ENCODE data around the gene ZNF397.

ZNF397 gene

DNA sequence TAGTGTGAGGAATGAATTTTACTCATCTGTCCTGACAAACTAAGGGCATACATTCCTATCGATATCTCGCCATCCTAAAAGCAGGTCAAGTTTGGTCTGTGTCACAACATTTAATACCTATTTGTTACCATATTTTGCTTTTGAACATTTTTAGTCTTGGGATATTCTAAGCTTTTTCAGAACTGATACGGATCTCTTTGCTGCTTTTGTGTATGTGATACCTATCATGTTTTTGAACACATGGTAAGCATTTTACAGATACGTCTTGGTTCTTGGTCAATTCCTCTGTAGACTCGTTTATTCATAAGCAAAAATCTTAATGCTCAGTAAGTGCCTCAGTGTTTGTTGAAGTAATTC is 592 bp downstream of the ZNF397 start:
- H3K9me3 ChIP-seq (ENCODE audit: low read length) = peaks cover 42% of the 10 kb centered on the region
- peak overlapping the region; percentile 91 for H3K9ac ChIP-seq (ENCODE audit: low read length)
- TF ChIP-seq EZH2 (IDR thresholded peaks at IDR 0.05; ENCODE audit: borderline replicate concordance, low read length) = no peak
- TF ChIP-seq, protein P1, sequence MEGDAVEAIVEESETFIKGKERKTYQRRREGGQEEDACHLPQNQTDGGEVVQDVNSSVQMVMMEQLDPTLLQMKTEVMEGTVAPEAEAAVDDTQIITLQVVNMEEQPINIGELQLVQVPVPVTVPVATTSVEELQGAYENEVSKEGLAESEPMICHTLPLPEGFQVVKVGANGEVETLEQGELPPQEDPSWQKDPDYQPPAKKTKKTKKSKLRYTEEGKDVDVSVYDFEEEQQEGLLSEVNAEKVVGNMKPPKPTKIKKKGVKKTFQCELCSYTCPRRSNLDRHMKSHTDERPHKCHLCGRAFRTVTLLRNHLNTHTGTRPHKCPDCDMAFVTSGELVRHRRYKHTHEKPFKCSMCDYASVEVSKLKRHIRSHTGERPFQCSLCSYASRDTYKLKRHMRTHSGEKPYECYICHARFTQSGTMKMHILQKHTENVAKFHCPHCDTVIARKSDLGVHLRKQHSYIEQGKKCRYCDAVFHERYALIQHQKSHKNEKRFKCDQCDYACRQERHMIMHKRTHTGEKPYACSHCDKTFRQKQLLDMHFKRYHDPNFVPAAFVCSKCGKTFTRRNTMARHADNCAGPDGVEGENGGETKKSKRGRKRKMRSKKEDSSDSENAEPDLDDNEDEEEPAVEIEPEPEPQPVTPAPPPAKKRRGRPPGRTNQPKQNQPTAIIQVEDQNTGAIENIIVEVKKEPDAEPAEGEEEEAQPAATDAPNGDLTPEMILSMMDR (IDR thresholded peaks at IDR 0.05; ENCODE audit: low read length) = no peak
- H3K27ac ChIP-seq (ENCODE audit: low read depth, low read length, poor library complexity, severe bottlenecking) = peak overlapping the region; percentile 59
- no peaks in the 10 kb centered on the region for H4K20me1 ChIP-seq (ENCODE audit: insufficient read depth, low read length)
- H3K4me1 ChIP-seq (ENCODE audit: insufficient read depth, low read length, severe bottlenecking) = peaks cover 12% of the 10 kb centered on the region
- peak overlapping the region; percentile 85 for H3K4me3 ChIP-seq (ENCODE audit: low read depth, low read length, poor library complexity, severe bottlenecking)
- H3F3A ChIP-seq (ENCODE audit: insufficient read depth, low read length) = no peaks in the 10 kb centered on the region
- H3K9me2 ChIP-seq (ENCODE audit: low read depth, low read length) = no peaks in the 10 kb centered on the region
- no peak overlapping the region for H2AFZ ChIP-seq (ENCODE audit: low read length)
- no peaks in the 10 kb centered on the region for H3K27me3 ChIP-seq (ENCODE audit: insufficient read depth, low read length)
- peaks cover 45% of the 10 kb centered on the region for H3K36me3 ChIP-seq (ENCODE audit: insufficient read depth, low read length)
- H3K79me2 ChIP-seq (ENCODE audit: insufficient read depth, low read length) = peaks cover 6% of the 10 kb centered on the region; the same call in 1 of the 2 replicates
- peak overlapping the region; percentile 86 for H3K4me2 ChIP-seq (ENCODE audit: low read length)

DNA sequence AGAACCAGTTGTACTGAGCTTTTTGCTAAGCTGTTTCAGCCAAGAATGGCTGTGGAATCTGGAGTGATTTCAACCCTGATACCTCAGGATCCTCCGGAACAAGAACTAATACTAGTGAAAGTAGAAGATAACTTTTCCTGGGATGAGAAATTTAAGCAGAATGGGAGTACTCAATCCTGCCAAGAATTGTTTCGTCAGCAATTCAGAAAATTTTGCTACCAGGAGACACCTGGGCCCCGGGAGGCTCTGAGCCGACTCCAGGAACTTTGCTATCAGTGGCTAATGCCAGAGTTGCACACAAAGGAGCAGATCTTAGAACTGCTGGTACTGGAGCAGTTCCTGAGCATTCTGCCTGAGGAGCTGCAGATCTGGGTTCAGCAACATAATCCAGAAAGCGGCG is 1.6 kb downstream of the ZNF397 start:
- Histone ChIP-seq H3K27me3 (ENCODE audit: insufficient read depth, low read length) (no peaks in the 10 kb centered on the region), H3K36me3 (ENCODE audit: insufficient read depth, low read length) (peaks cover 55% of the 10 kb centered on the region), H3K79me2 (ENCODE audit: insufficient read depth, low read length) (peaks cover 6% of the 10 kb centered on the region; the same call in 1 of the 2 replicates), H3K27ac (ENCODE audit: low read depth, low read length, poor library complexity, severe bottlenecking) (no peak overlapping the region), H3K4me3 (ENCODE audit: low read depth, low read length, poor library complexity, severe bottlenecking) (no peak overlapping the region), H3K4me2 (ENCODE audit: low read length) (no peak overlapping the region), H3K9me3 (ENCODE audit: low read length) (peaks cover 50% of the 10 kb centered on the region), H3K4me1 (ENCODE audit: insufficient read depth, low read length, severe bottlenecking) (peaks cover 12% of the 10 kb centered on the region), H3K9me2 (ENCODE audit: low read depth, low read length) (no peaks in the 10 kb centered on the region), H3K9ac (ENCODE audit: low read length) (no peak overlapping the region), H3F3A (ENCODE audit: insufficient read depth, low read length) (no peaks in the 10 kb centered on the region), H4K20me1 (ENCODE audit: insufficient read depth, low read length) (no peaks in the 10 kb centered on the region), H2AFZ (ENCODE audit: low read length) (no peak overlapping the region)
- TF ChIP-seq, protein P1 (IDR thresholded peaks at IDR 0.05; ENCODE audit: low read length) = no peak
- TF ChIP-seq EZH2 (IDR thresholded peaks at IDR 0.05; ENCODE audit: borderline replicate concordance, low read length) = no peak

DNA sequence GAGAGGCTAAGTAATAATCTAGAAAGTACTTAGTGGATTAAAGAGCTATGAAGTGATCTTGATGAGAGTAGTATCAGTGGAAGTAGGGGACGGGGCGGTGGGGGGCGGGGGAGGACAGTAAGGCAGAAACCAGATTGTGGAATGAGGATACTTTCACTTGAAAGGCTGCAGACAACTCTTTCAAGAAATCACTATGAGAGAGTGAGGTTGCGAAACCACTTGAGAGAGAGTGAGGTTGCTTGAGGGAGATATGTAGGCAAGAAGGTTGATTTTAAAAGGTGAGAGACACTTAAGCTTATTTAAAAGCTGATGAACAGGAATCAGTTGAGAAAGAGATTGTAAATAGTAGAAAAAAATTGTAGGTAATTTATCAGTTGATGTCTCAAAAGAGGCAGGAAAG is 3.8 kb downstream of the ZNF397 start:
- Histone ChIP-seq H4K20me1 (ENCODE audit: insufficient read depth, low read length) (no peaks in the 10 kb centered on the region), H3K27ac (ENCODE audit: low read depth, low read length, poor library complexity, severe bottlenecking) (no peak overlapping the region), H3K4me2 (ENCODE audit: low read length) (no peak overlapping the region), H3K9me3 (ENCODE audit: low read length) (peaks cover 63% of the 10 kb centered on the region), H3K9ac (ENCODE audit: low read length) (no peak overlapping the region), H3K36me3 (ENCODE audit: insufficient read depth, low read length) (peaks cover 75% of the 10 kb centered on the region), H3K79me2 (ENCODE audit: insufficient read depth, low read length) (peaks cover 6% of the 10 kb centered on the region; the same call in 1 of the 2 replicates), H3K4me3 (ENCODE audit: low read depth, low read length, poor library complexity, severe bottlenecking) (no peak overlapping the region), H3K27me3 (ENCODE audit: insufficient read depth, low read length) (no peaks in the 10 kb centered on the region), H3K4me1 (ENCODE audit: insufficient read depth, low read length, severe bottlenecking) (peaks cover 12% of the 10 kb centered on the region), H3K9me2 (ENCODE audit: low read depth, low read length) (no peaks in the 10 kb centered on the region), H2AFZ (ENCODE audit: low read length) (no peak overlapping the region), H3F3A (ENCODE audit: insufficient read depth, low read length) (no peaks in the 10 kb centered on the region)
- no peak for TF ChIP-seq EZH2 (IDR thresholded peaks at IDR 0.05; ENCODE audit: borderline replicate concordance, low read length)
- TF ChIP-seq, protein P1 (IDR thresholded peaks at IDR 0.05; ENCODE audit: low read length) = no peak
